Liver (tissue), 9 donors: ENCODE measurements around the gene TNFRSF12A. TPM values are rescaled to one million over a fixed set of nuclear protein-coding genes. Genes with fewer than 3 reads are reported as not detected.
"Not testable (repeated sequence)": the region's sequence is repeated elsewhere in the genome, so short reads cannot be mapped to it uniquely, and the experiment has no call there.

Experiments used
- DNase-seq: peaks from one replicate; pipeline ENCODE4 v3.0.0-alpha.2; 2017; ENCODE audit warnings: low spot score
- H3K27ac ChIP-seq, 2 donors: one replicate each; pipeline ENCODE4 v1.7.0; 2013; ENCODE audit warnings: inconsistent platforms in 2 of 2, low read length in 2 of 2, control low read depth in 1 of 2, low read depth in 1 of 2, mild to moderate bottlenecking in 1 of 2
- H3K27me3 ChIP-seq, 4 donors: one replicate each; pipeline versions ENCODE4 v1.6.1 to v1.7.0; 2013; ENCODE audit warnings: low read length in 3 of 4, inconsistent platforms in 1 of 4, mild to moderate bottlenecking in 1 of 4, moderate library complexity in 1 of 4; ENCODE audit not compliant: control insufficient read depth in 4 of 4, insufficient read depth in 4 of 4
- H3K36me3 ChIP-seq, 4 donors: one replicate each; pipeline versions ENCODE4 v1.6.1 to v1.7.0; 2013; ENCODE audit warnings: low read length in 3 of 4, mild to moderate bottlenecking in 3 of 4, low read depth in 1 of 4, moderate library complexity in 1 of 4; ENCODE audit not compliant: control insufficient read depth in 4 of 4, insufficient read depth in 3 of 4
- H3K4me1 ChIP-seq, 4 donors: one replicate each; pipeline versions ENCODE4 v1.6.1 to v1.7.0; 2013; ENCODE audit warnings: low read length in 3 of 4, mild to moderate bottlenecking in 3 of 4, moderate library complexity in 1 of 4; ENCODE audit not compliant: control insufficient read depth in 4 of 4, insufficient read depth in 4 of 4
- H3K4me3 ChIP-seq, 3 donors: one replicate each; pipeline versions ENCODE4 v1.6.1 to v1.7.0; 2013; ENCODE audit warnings: low read length in 3 of 3, control low read depth in 1 of 3, low read depth in 1 of 3, mild to moderate bottlenecking in 1 of 3
- H3K9ac ChIP-seq, 2 donors: one replicate each; pipeline ENCODE4 v1.7.0; 2013; ENCODE audit warnings: low read length in 2 of 2, mild to moderate bottlenecking in 2 of 2, moderate library complexity in 2 of 2, control low read depth in 1 of 2, low read depth in 1 of 2
- H3K9me3 ChIP-seq, 4 donors: one replicate each; pipeline versions ENCODE4 v1.6.1 to v1.7.0; 2013; ENCODE audit warnings: low read length in 3 of 4; ENCODE audit not compliant: control insufficient read depth in 4 of 4
- EGR1 ChIP-seq, 2 donors: IDR thresholded peaks; 2 replicates each; pipeline ENCODE4 v1.6.1; 2016 to 2018; ENCODE audit warnings: antibody characterized with exemption in 2 of 2, low read depth in 2 of 2
- FOXA1 ChIP-seq: IDR thresholded peaks from 2 replicates; pipeline ENCODE4 v1.6.1; 2016; ENCODE audit warnings: antibody characterized with exemption
- FOXA2 ChIP-seq: IDR thresholded peaks from 2 replicates; pipeline ENCODE4 v1.6.1; 2016; ENCODE audit warnings: antibody characterized with exemption
- GABPA ChIP-seq, 2 donors: IDR thresholded peaks in 1 of 2; conservative IDR thresholded peaks in 1 of 2; 2 replicates each; pipeline ENCODE4 v1.6.1; 2016; ENCODE audit warnings: antibody characterized with exemption in 2 of 2, mild to moderate bottlenecking in 1 of 2, moderate library complexity in 1 of 2
- HNF4A ChIP-seq, 2 donors: conservative IDR thresholded peaks; 2 replicates each; pipeline ENCODE4 v1.6.1; 2016; ENCODE audit warnings: antibody characterized with exemption in 2 of 2, mild to moderate bottlenecking in 2 of 2
- HNF4G ChIP-seq: IDR thresholded peaks from 2 replicates; pipeline ENCODE4 v1.6.1; 2016; ENCODE audit warnings: antibody characterized with exemption
- JUND ChIP-seq, 2 donors: IDR thresholded peaks; 2 replicates each; pipeline ENCODE4 v1.6.1; 2016; ENCODE audit warnings: antibody characterized with exemption in 2 of 2
- NR2F2 ChIP-seq: IDR thresholded peaks from 2 replicates; pipeline ENCODE4 v1.6.1; 2016; ENCODE audit warnings: antibody characterized with exemption
- RXRA ChIP-seq, 2 donors: IDR thresholded peaks; 2 replicates each; pipeline ENCODE4 v1.6.1; 2017 to 2018; ENCODE audit warnings: antibody characterized with exemption in 2 of 2, mild to moderate bottlenecking in 1 of 2
- SP1 ChIP-seq: IDR thresholded peaks from 2 replicates; pipeline ENCODE4 v1.6.1; 2018; ENCODE audit warnings: antibody characterized with exemption, mild to moderate bottlenecking
- TAF1 ChIP-seq: conservative IDR thresholded peaks from 2 replicates; pipeline ENCODE4 v1.6.1; 2016; ENCODE audit warnings: antibody characterized with exemption, mild to moderate bottlenecking
- YY1 ChIP-seq: IDR thresholded peaks from 2 replicates; pipeline ENCODE4 v1.6.1; 2016; ENCODE audit warnings: antibody characterized with exemption, mild to moderate bottlenecking
- ZBTB33 ChIP-seq: IDR thresholded peaks from 2 replicates; pipeline ENCODE4 v1.6.1; 2016; ENCODE audit warnings: antibody characterized with exemption
- WGBS: extraction: QIAGEN DNeasy Blood & Tissue Kit; methylation state at CpG from one replicate; pipeline ENCODE4 v1.1.7; 2013; 5-methylcytosine and 5-hydroxymethylcytosine counted together
- polyA plus RNA-seq, 2 donors: library from polyadenylated mRNA; stranded (reverse) in 1 of 2; unstranded in 1 of 2; fragments of 200-250 nt in 1 of 2; fragments of >200 nt in 1 of 2; fragmentation: Nextera tagmentation in 1 of 2; extraction: Ambion mirVana in 1 of 2; gene quantifications; one replicate each; pipeline versions ENCODE4 v1.2.1 to v1.2.3, GENCODE V29; 2013 to 2015
- total RNA-seq, 2 donors: library from RNA; depleted of rRNA; stranded (reverse); fragments of >200 nt; gene quantifications; one replicate each; pipeline ENCODE4 v1.2.3, GENCODE V29; 2014
- TF ChIP-seq, protein P1 (sequence below): IDR thresholded peaks from 2 replicates; pipeline ENCODE4 v1.6.1; 2016; ENCODE audit warnings: antibody characterized with exemption
- TF ChIP-seq, protein P2 (sequence below): IDR thresholded peaks from 2 replicates; pipeline ENCODE4 v1.6.1; 2016; ENCODE audit warnings: antibody characterized with exemption
- TF ChIP-seq, protein P3 (sequence below): IDR thresholded peaks from 2 replicates; pipeline ENCODE4 v1.6.1; 2016; ENCODE audit warnings: antibody characterized with exemption, mild to moderate bottlenecking
- donor health status: healthy.
- donor health status: healthy.
- donor health status: healthy.
- donor health status: healthy.
- donor health status: healthy.

The TNFRSF12A gene
- total and polyA plus RNA-seq, 4 donors, result 7.9 to 35.5 (median 9.1) TPM

DNA sequence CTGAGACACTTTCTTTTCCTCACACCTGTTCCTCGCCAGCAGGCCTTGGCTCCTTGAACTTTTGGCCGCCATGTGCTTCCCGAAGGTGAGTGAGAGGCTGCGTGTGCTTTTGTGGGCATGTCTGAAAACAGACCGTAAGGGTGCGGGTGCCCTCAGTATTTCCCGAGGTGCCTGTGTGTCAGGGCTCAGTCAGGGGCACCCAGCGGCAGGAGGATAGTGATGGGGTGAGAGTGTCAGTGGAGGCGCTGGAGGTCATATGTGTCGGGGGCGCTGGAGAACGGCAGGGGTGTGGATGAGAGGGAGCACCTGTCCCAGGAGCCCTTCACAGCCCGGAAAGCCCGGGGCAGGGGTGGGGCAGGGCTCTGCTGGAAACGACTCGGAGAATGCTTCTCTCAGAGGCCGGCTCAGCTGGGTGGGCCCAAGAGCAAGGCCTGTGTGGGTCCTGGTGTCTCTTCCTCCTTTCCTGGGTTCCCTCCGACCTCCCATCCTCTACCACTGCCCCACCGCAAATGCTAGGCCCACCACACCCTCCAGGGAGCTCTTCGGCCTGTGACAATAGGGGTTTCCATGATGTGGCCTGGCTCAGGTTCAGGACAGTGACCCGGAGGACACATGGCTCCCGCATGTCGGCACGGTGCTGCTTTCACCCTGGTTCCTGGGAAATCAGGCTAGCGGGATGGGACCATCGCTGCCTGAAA is 45.7 kb downstream of the TNFRSF12A start:
- Histone ChIP-seq H3K9me3 (no peaks in the 10 kb centered on the region), H3K27ac (peak overlapping the region; percentile 82 to 88)

DNA sequence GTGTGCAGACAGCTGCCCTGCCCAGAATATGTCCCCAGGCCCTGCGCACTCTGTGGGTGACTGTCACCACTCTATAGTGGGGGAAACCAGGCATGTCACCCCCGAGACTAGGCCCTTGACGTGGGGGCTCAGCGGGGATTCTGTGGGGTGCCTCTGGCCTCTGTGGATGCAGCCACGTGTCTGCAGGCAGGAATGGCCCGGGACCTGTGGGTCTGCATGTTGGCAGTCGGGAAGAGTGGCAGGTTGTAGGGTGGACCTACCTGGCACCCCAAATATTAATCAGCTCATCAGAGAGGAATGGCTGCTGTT is 46.2 kb downstream of the TNFRSF12A start:
- H3K9me3 ChIP-seq, result no peaks in the 10 kb centered on the region
- WGBS, result 87% methylated on average over 7 of the region's 7 CpGs
- peaks cover 0 to 9% (median 5%) of the 10 kb centered on the region in 4 donors for H3K4me1 ChIP-seq
- no peak for DNase-seq
- peak overlapping the region; percentile 51 to 89 (median 84) for H3K4me3 ChIP-seq
- peaks cover 0 to 9% (median 3%) of the 10 kb centered on the region in 4 donors for H3K36me3 ChIP-seq
- peak overlapping the region; percentile 82 to 88 for H3K27ac ChIP-seq
- H3K9ac ChIP-seq, result peak overlapping the region; percentile 30 to 84
- TF ChIP-seq FOXA2 (no peak), EGR1 (IDR thresholded peaks at IDR 0.05; ENCODE audit: low read depth in 2 of 2) (no peak)
- no peaks in the 10 kb centered on the region for H3K27me3 ChIP-seq

More for the DNA sequence above, 45.7 kb downstream of the TNFRSF12A start:
- TF ChIP-seq RXRA (IDR thresholded peaks at IDR 0.05) (peak; percentile 33 to 56), JUND (IDR thresholded peaks at IDR 0.05) (no peak), HNF4A (conservative IDR thresholded peaks at IDR 0.05) (peak in 1 of 2 donors; percentile 23), TAF1 (peak; percentile 18)
- Histone ChIP-seq H3K4me3 (peak overlapping the region; percentile 51 to 89 (median 84)), H3K27me3 (no peaks in the 10 kb centered on the region), H3K4me1 (peaks cover 0 to 9% (median 5%) of the 10 kb centered on the region in 4 donors), H3K9ac (peak overlapping the region; percentile 84 to 97), H3K36me3 (peaks cover 0 to 9% (median 3%) of the 10 kb centered on the region in 4 donors)
- WGBS, result 48% methylated on average over 26 of the region's 26 CpGs
- no peak for DNase-seq

GRCh38 chr16:3068487-3068886 is 48.3 kb downstream of the TNFRSF12A start:
- peaks cover 0 to 9% (median 3%) of the 10 kb centered on the region in 4 donors for H3K36me3 ChIP-seq
- H3K9me3 ChIP-seq, result no peaks in the 10 kb centered on the region
- H3K4me3 ChIP-seq, result no peak overlapping the region
- H3K27me3 ChIP-seq, result no peaks in the 10 kb centered on the region
- peaks cover 0 to 9% (median 5%) of the 10 kb centered on the region in 4 donors for H3K4me1 ChIP-seq
- no peak overlapping the region for H3K9ac ChIP-seq
- WGBS, result 77% methylated on average over 4 of the region's 4 CpGs
- H3K27ac ChIP-seq, result no peak overlapping the region
- DNase-seq, result no peak
- TF ChIP-seq GABPA (IDR thresholded peaks at IDR 0.05 in 1 of 2, conservative IDR thresholded peaks at IDR 0.05 in 1 of 2) (no peak), YY1 (no peak), JUND (IDR thresholded peaks at IDR 0.05) (no peak), HNF4A (conservative IDR thresholded peaks at IDR 0.05) (no peak), HNF4G (no peak), ZBTB33 (no peak), FOXA2 (no peak), TAF1 (no peak), FOXA1 (no peak), SP1 (no peak), RXRA (IDR thresholded peaks at IDR 0.05) (no peak), NR2F2 (no peak), EGR1 (IDR thresholded peaks at IDR 0.05; ENCODE audit: low read depth in 2 of 2) (no peak)
- TF ChIP-seq, protein P1, sequence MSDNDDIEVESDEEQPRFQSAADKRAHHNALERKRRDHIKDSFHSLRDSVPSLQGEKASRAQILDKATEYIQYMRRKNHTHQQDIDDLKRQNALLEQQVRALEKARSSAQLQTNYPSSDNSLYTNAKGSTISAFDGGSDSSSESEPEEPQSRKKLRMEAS, result no peak
- TF ChIP-seq, protein P2, sequence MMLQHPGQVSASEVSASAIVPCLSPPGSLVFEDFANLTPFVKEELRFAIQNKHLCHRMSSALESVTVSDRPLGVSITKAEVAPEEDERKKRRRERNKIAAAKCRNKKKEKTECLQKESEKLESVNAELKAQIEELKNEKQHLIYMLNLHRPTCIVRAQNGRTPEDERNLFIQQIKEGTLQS, result no peak
- TF ChIP-seq, protein P3, sequence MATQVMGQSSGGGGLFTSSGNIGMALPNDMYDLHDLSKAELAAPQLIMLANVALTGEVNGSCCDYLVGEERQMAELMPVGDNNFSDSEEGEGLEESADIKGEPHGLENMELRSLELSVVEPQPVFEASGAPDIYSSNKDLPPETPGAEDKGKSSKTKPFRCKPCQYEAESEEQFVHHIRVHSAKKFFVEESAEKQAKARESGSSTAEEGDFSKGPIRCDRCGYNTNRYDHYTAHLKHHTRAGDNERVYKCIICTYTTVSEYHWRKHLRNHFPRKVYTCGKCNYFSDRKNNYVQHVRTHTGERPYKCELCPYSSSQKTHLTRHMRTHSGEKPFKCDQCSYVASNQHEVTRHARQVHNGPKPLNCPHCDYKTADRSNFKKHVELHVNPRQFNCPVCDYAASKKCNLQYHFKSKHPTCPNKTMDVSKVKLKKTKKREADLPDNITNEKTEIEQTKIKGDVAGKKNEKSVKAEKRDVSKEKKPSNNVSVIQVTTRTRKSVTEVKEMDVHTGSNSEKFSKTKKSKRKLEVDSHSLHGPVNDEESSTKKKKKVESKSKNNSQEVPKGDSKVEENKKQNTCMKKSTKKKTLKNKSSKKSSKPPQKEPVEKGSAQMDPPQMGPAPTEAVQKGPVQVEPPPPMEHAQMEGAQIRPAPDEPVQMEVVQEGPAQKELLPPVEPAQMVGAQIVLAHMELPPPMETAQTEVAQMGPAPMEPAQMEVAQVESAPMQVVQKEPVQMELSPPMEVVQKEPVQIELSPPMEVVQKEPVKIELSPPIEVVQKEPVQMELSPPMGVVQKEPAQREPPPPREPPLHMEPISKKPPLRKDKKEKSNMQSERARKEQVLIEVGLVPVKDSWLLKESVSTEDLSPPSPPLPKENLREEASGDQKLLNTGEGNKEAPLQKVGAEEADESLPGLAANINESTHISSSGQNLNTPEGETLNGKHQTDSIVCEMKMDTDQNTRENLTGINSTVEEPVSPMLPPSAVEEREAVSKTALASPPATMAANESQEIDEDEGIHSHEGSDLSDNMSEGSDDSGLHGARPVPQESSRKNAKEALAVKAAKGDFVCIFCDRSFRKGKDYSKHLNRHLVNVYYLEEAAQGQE, result no peak

- peaks cover 0 to 15% (median 7%) of the 10 kb centered on the region in 4 donors for H3K4me1 ChIP-seq
- not testable (repeated sequence) for H3K36me3 ChIP-seq, H3K4me3 ChIP-seq, H3K27me3 ChIP-seq, H3K9ac ChIP-seq, DNase-seq, H3K27ac ChIP-seq, H3K9me3 ChIP-seq
- 94% methylated on average over 10 of the region's 11 CpGs for WGBS
These were observed 49.0 kb downstream of the TNFRSF12A start for GRCh38 chr16:3069146-3069545.
